Measurements from ENCODE around the gene DYRK1A.

- TF ChIP-seq, protein P1, sequence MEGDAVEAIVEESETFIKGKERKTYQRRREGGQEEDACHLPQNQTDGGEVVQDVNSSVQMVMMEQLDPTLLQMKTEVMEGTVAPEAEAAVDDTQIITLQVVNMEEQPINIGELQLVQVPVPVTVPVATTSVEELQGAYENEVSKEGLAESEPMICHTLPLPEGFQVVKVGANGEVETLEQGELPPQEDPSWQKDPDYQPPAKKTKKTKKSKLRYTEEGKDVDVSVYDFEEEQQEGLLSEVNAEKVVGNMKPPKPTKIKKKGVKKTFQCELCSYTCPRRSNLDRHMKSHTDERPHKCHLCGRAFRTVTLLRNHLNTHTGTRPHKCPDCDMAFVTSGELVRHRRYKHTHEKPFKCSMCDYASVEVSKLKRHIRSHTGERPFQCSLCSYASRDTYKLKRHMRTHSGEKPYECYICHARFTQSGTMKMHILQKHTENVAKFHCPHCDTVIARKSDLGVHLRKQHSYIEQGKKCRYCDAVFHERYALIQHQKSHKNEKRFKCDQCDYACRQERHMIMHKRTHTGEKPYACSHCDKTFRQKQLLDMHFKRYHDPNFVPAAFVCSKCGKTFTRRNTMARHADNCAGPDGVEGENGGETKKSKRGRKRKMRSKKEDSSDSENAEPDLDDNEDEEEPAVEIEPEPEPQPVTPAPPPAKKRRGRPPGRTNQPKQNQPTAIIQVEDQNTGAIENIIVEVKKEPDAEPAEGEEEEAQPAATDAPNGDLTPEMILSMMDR (conservative IDR thresholded peaks at IDR 0.05), result no peak
- TF ChIP-seq EZH2 (IDR thresholded peaks at IDR 0.05; ENCODE audit: low read depth), result no peak
Measured at GRCh38 chr21:37372127-37372731, 5.7 kb downstream of the DYRK1A start.
